Myocyte (in vitro differentiated cells): ENCODE results near the gene GSE1. TPM values are rescaled to one million over a fixed set of nuclear protein-coding genes. Genes with fewer than 3 reads are reported as not detected.

Experiments
- DNase-seq: peaks from one replicate; pipeline ENCODE4 v3.0.0-alpha.2; 2012; ENCODE audit warnings: low read depth
- total RNA-seq: library from RNA; depleted of rRNA; stranded (reverse); fragments of >200 nt; gene quantifications from 2 replicates; pipeline ENCODE4 v1.2.3, GENCODE V29; 2014

GSE1 gene
- total RNA-seq, 1 donor from 2014 or later: 37.4 TPM

DNA sequence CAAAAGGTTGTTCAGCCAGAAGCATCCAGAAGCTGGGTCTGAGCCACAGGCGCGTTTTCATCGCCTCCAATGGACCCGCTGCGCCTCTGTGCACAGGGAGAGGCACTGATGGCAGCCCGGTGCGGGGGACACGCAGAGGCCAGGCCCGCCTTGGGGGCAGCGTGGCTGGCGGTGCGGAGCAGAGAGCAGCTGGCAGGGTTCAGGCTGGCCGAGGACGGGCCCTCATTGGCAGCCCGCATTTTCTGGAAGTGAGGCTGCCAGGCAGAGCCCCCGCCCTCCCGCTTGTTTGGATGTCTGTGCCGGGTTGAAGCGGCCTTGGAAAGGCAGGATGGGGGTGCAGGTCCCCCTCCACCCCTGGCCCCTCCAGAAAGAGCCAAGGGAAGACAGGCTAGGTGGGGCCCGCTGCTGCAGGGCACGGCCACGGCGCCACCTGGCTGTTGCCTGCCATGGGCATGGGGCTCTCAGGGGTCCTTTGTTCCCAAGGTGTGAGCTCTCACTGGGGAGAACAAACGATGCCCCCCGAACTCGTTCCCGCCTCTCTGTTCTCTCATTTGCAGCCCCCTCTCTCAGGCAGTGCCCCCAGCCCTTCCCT, 18.8 kb downstream of the GSE1 start:
- no peak for DNase-seq

DNA sequence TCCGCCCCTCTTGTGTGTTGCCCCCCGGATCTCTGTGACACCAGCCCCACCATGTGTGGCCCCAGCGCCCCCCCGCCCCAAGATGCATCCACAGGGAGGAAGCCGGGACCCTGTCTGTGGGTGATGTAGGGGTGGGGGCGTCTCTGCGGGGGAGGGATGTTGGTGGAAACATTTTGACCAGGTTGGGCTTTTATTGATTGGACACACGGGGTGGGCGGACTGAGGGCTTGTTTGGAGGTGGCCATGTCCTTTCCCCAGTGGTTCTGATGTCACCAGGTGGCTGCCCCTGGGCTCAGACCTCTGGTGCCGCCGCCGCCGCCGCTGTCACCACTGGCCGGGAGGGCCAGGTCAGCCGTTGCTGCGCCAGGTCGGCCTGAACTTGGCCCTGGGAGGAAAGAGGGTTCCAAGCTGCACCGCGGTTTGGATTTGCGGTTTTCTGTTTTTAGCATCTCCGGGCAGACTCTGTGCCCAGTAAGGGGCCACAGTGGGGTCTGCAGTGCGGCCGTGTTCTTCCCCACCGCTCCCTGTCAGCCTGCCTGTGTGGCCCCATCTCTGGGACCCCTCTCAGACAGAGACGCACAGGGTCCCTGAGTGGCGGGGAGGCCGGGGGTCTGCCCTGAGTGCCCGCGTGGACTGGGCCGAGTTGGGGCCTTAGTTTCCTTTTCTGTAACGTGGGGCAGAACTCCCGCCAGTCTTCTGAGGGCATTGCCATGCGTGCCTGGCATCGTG, 19.8 kb downstream of the GSE1 start:
- no peak for DNase-seq

DNA sequence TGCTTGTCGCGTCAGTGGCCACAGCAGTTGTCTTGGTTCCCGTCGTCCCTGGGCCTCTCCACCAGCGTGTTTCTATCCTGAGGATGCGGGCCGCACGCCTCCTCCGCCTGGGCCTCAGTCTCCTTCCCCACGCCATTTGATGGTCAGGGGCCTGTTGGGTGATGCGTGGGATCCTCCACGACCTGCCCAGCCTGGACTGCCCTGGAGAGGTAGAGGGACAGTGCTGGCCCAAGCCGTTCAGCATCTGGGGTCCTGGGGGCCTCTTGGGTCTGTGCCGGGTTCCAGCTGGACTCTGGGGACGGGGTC, 20.3 kb downstream of the GSE1 start:
- DNase-seq: no peak

GRCh38 chr16:85633888-85634287, 20.8 kb downstream of the GSE1 start:
- DNase-seq: no peak

DNA sequence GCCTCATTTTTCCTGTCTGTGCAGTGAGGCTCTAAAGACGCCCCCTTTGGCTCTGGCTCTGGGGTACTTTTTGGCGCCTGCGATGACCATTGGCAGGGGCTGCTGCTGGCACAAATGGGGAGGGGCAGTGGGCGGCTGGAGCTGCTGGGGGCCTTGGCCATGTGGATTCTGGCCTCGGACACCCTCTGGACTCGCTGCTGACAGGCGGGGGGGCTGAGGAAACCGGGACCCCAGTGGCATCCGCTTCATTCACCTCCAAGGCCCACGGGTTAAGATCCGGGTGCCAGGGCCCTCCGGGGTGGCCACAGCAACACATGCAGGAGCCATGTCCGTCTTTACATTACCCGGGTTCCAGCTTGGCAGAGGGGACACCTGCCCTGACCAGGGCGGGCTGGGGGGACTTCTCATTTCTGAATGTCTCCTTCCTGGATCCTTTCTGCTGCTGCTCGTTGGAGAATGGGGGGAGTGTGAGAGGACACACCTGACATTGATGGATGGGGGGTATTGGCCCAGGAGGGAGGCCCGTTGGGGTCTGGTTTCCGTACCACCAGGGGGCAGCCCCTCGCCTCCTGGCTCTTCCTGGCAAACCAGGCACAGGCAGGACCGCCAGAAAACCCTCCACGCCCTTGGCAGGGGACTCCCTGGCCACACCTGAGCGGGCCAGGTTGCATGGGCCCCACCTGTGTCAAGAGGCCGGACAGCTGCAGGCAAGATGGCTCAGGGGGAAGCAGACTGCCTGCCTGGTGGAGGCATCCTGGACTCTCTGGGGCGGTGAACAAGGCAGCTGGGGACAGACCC, 21.8 kb downstream of the GSE1 start:
- DNase-seq: no peak

GRCh38 chr16:85635545-85636140, 22.5 kb downstream of the GSE1 start:
- peak; percentile 47 for DNase-seq

DNA sequence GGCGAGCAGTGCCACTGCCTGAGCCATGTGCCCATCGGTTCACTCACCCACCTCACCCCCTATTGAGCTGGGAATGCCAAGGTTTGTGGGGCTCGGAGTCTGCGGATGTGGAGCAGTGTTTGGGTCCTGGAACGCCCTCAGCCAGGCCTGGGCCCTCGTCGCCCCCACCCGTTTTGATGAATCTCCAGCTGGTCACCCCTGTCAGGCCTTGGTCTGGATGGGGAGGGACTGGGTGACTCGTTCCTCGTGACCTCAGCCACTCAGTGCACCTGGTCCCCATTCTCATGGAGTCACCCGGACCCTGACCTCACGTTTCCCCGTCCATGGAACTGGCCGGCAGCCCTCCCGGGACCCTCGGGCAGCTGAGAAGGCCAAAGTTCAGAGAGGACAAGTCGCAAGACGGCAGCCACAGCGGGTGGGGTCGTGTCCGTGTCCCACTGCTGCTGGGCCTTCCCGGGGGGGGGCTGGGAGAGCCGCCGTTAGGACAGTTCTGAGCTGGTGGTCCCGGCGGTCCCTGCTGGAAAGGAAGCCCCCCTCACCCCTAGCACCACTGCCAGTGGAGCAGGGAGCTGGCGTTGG, 23.2 kb downstream of the GSE1 start:
- peak; percentile 71 for DNase-seq

- no peak for DNase-seq
Observed at GRCh38 chr16:85637061-85637807, 24.1 kb downstream of the GSE1 start.

DNA sequence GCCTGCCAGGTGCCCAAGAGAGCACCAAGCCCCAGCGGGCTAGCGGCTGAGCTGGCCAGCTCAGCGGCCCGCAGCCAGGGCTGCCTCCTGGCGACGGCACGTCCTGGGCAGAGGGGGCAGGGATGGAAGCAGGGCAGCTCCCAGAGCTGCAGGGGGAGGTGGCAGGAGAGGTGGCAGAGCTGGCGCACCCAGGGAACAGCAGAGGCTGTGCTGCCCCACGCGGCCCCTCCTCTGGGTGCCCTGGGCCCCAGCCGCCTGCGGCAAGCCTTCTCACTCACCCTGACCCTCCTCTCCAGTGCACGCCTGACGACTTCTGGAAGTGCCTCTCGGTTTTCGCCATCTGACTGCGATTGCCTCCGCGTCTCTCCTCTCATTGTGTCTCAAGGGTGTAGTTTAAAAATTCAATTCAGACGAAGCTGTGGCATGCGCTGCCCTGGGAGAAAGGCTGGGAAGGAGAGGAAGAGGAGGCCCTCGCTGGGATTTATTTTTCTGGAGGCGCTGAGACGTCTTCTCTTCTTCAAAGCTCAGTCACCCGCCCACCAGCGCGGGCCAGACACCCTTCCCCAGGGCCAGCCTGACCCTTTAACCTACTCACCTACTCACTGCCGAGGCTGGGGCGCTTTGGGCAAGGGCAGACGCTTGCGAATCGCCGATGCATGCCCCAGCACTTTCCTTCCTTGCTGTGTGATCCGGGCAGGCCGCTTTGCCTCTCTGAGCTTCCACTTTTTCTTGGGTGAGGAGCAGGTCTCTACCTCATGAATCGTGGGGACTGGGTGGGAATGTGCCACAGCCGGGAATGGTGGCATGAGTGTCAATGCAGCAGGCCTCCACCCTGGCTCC, 24.9 kb downstream of the GSE1 start:
- DNase-seq: no peak

- DNase-seq: no peak
Observed at GRCh38 chr16:85638695-85639409, 25.7 kb downstream of the GSE1 start.

DNA sequence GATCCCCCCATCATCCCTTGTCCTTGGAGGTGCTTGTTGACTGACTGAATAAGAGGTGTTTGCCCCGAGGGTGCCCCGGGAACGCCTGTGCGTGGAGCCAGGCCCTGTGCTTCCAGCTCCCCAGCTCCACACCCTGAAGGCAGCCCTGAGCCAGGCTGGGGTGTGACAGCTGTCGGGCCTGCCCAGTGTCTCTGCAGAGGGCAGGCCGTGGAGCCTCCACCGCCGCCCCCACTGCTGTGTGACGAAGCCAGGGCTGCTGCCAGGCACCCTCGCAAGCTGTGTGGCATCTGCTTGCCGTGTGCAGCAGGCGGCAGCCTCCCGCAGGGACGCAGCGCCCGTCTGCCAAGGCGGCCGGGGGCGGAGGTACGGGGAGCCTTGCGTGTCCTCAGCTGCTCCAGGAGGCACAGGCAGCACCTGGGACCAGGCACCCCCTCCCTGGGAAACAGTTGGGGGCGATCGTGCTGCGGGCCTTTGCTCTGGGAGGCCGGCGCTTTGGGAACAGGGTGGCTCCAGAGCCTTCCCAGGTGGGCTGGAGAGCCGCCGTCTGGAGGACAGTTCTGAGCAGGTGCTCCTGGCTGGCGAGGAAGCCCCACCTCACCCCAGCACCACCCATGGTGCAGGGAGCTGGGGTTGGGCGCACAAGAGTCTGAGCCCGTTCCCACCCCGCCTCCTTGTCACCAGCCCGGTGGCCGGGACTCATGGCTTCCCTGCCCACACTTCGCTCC, 26.6 kb downstream of the GSE1 start:
- DNase-seq: peak; percentile 86

DNA sequence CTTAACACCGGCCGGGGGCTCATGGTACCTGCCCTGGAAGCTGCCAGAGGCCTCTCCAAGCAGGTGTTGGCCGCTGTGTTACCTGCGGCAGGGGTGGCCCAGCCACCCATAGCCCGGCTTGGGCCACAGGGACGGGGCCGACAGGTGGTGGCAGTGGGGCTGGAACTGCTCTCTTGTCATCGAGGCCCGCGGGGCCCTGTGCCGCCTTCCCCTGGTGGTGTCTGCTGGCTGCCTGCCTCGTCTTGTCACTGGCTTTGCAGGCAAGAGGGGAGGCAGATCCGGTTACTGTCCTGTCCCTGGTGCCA, 27.1 kb downstream of the GSE1 start:
- no peak for DNase-seq

- DNase-seq: no peak
Observed at GRCh38 chr16:85640585-85640984, 27.5 kb downstream of the GSE1 start.

- DNase-seq: no peak
Observed at GRCh38 chr16:85641305-85641704, 28.2 kb downstream of the GSE1 start.

- peak; percentile 71 for DNase-seq
Observed at GRCh38 chr16:85641776-85642176, 28.7 kb downstream of the GSE1 start.

DNA sequence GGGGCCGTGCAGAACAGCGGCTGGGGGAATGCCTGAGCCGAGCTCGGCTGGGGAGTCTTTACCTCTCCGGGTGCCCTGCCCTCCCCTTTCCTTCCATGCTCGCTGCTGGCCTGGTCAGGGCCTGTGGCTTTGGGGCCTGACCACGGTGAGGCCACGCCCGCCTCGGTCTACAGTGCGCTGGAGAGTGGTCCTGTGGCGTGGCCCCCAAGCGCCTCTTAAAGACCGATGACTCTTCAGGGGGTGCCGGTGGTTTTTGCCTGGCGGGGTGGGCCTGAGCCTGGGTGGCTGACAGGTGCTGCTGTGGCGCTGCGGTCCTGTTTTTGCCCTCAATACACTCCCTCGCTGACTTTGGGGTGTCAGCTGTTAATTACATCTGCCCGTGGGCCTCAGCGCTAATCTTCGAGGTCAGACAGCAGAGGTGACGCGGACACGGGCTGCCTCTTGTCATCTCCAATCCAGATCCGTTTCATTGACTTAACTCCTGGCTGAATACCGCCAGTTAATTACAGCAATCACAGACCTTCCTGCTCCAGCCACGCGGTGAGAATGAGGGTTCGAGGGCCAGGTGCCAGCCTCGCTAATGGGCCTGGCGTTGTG, 29.7 kb downstream of the GSE1 start:
- peak; percentile 56 for DNase-seq

DNA sequence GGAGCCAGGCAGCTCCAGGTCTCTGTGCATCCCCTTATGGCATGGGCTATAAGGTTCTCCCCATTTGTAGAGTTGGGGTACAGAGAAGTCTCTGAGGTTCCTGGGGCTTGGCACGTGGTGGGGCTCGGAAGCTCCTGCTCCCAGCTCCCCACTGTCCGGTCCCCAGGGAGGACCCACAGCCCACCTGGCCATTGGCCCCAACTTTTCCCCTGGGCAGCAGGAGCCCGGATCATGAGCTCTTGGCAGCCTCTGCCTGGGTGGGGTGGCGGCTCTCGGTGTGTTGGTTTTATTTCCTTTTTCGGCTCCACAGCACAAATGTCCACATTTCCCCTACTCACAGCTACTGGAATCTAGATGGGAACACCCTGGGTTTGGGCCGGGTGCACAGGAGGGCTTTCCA, 30.5 kb downstream of the GSE1 start:
- DNase-seq: no peak

- DNase-seq: no peak
Observed at GRCh38 chr16:85644093-85644712, 31.1 kb downstream of the GSE1 start.
